ENCODE data around the gene HMCN2.

Gene HMCN2

GRCh38 chr9:130454812-130455325 lies 189.3 kb downstream of the HMCN2 start:
- Histone ChIP-seq H3K4me1 (peaks cover 19% of the 10 kb centered on the region), H3K79me2 (no peaks in the 10 kb centered on the region), H3K27ac (no peak overlapping the region), H3K27me3 (ENCODE audit: control insufficient read depth, insufficient read depth, low read length) (no peaks in the 10 kb centered on the region), H3K36me3 (ENCODE audit: control insufficient read depth, insufficient read depth, low read length) (no peaks in the 10 kb centered on the region), H3K9me3 (ENCODE audit: control insufficient read depth, low read length) (no peaks in the 10 kb centered on the region), H3K4me3 (ENCODE audit: low read depth, low read length) (no peak overlapping the region), H3K4me2 (ENCODE audit: low read length) (no peak overlapping the region), H3K9ac (no peak overlapping the region), H2AFZ (no peak overlapping the region)
- TF ChIP-seq, protein P1, sequence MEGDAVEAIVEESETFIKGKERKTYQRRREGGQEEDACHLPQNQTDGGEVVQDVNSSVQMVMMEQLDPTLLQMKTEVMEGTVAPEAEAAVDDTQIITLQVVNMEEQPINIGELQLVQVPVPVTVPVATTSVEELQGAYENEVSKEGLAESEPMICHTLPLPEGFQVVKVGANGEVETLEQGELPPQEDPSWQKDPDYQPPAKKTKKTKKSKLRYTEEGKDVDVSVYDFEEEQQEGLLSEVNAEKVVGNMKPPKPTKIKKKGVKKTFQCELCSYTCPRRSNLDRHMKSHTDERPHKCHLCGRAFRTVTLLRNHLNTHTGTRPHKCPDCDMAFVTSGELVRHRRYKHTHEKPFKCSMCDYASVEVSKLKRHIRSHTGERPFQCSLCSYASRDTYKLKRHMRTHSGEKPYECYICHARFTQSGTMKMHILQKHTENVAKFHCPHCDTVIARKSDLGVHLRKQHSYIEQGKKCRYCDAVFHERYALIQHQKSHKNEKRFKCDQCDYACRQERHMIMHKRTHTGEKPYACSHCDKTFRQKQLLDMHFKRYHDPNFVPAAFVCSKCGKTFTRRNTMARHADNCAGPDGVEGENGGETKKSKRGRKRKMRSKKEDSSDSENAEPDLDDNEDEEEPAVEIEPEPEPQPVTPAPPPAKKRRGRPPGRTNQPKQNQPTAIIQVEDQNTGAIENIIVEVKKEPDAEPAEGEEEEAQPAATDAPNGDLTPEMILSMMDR (IDR thresholded peaks at IDR 0.05) = no peak

- Histone ChIP-seq H3K27ac (no peak overlapping the region), H3K4me3 (ENCODE audit: low read depth, low read length) (no peak overlapping the region), H3K4me1 (peaks cover 5% of the 10 kb centered on the region), H3K79me2 (no peaks in the 10 kb centered on the region), H3K4me2 (ENCODE audit: low read length) (no peak overlapping the region), H3K9me3 (ENCODE audit: control insufficient read depth, low read length) (no peaks in the 10 kb centered on the region), H3K36me3 (ENCODE audit: control insufficient read depth, insufficient read depth, low read length) (no peaks in the 10 kb centered on the region), H2AFZ (no peak overlapping the region), H3K9ac (no peak overlapping the region), H3K27me3 (ENCODE audit: control insufficient read depth, insufficient read depth, low read length) (no peaks in the 10 kb centered on the region)
- TF ChIP-seq, protein P1 (IDR thresholded peaks at IDR 0.05) = no peak
These were observed 192.7 kb downstream of the HMCN2 start for GRCh38 chr9:130458027-130458803.

GRCh38 chr9:130458804-130459067 lies 193.2 kb downstream of the HMCN2 start:
- Histone ChIP-seq H3K9me3 (ENCODE audit: control insufficient read depth, low read length) (no peaks in the 10 kb centered on the region), H3K4me2 (ENCODE audit: low read length) (no peak overlapping the region), H3K27me3 (ENCODE audit: control insufficient read depth, insufficient read depth, low read length) (no peaks in the 10 kb centered on the region), H3K36me3 (ENCODE audit: control insufficient read depth, insufficient read depth, low read length) (no peaks in the 10 kb centered on the region), H3K9ac (no peak overlapping the region), H3K4me1 (peaks cover under 1% of the 10 kb centered on the region), H2AFZ (no peak overlapping the region), H3K27ac (no peak overlapping the region), H3K4me3 (ENCODE audit: low read depth, low read length) (no peak overlapping the region), H3K79me2 (no peaks in the 10 kb centered on the region)
- TF ChIP-seq, protein P1 (IDR thresholded peaks at IDR 0.05) = no peak

DNA sequence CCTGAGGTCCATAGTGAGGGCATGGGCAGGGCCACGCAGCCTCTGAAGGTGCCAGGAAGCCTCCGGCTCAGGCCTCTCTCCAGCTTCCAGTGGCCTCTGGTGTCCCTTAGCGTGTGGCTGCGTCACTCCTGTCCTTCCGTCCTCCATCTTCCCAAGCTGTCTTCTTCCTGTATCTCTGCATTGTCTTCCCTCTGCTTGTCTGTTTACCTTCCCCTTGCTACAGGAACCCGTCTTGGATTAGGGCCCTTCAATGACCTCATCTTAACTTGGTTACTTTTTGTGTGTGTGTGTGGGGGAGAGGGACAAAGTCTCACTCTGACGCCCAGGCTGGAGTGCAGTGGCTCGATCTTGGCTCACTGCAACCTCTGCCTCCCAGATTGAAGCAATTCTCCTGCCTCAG lies 193.6 kb downstream of the HMCN2 start:
- Histone ChIP-seq H3K27me3 (ENCODE audit: control insufficient read depth, insufficient read depth, low read length) (no peaks in the 10 kb centered on the region), H3K4me2 (ENCODE audit: low read length) (no peak overlapping the region), H3K36me3 (ENCODE audit: control insufficient read depth, insufficient read depth, low read length) (no peaks in the 10 kb centered on the region), H3K9ac (no peak overlapping the region), H3K27ac (no peak overlapping the region), H2AFZ (no peak overlapping the region), H3K79me2 (no peaks in the 10 kb centered on the region), H3K9me3 (ENCODE audit: control insufficient read depth, low read length) (no peaks in the 10 kb centered on the region), H3K4me1 (no peaks in the 10 kb centered on the region), H3K4me3 (ENCODE audit: low read depth, low read length) (no peak overlapping the region)
- TF ChIP-seq, protein P1 (IDR thresholded peaks at IDR 0.05) = no peak

Measured in parathyroid adenoma (tissue), 2 donors.